Keratinocyte (primary cell): ENCODE results near the gene KCNQ1OT1. TPM values are rescaled to one million over a fixed set of nuclear protein-coding genes. Genes with fewer than 3 reads are reported as not detected.

Experiments
- DNase-seq: peaks from one replicate; pipeline ENCODE4 v3.0.0-alpha.2; 2011; ENCODE audit warnings: low read depth, missing footprints, low spot score
- FAIRE-seq: peaks from 2 replicates; lab custom pipeline; 2011; peaks lifted over from hg19 to GRCh38; lab: Jason Lieb, UNC
- H2AFZ ChIP-seq: 2 replicates; pipeline ENCODE4 v1.6.0; 2012; ENCODE audit warnings: low read length, control low read depth, inconsistent platforms; ENCODE audit not compliant: control insufficient read depth
- H3K27ac ChIP-seq: 2 replicates; pipeline ENCODE4 v1.5.1; 2011; ENCODE audit warnings: low read length; ENCODE audit not compliant: control insufficient read depth, insufficient read depth
- H3K27me3 ChIP-seq: 3 replicates; pipeline ENCODE4 v1.6.0; 2011; ENCODE audit warnings: low read length; ENCODE audit not compliant: control insufficient read depth, insufficient read depth; ENCODE audit errors: extremely low read depth
- H3K36me3 ChIP-seq, 2 experiments: 2 replicates in 1 of 2; 3 replicates in 1 of 2; pipeline ENCODE4 v1.5.1; 2011; ENCODE audit warnings: low read length in 2 of 2, mild to moderate bottlenecking in 1 of 2; ENCODE audit not compliant: control insufficient read depth in 2 of 2, insufficient read depth in 2 of 2; ENCODE audit errors: extremely low read depth in 1 of 2
- H3K4me1 ChIP-seq: 3 replicates; pipeline ENCODE4 v1.5.1; 2011; ENCODE audit warnings: low read length; ENCODE audit not compliant: control insufficient read depth, insufficient read depth; ENCODE audit errors: extremely low read depth
- H3K4me2 ChIP-seq: 3 replicates; pipeline ENCODE4 v1.6.0; 2011; ENCODE audit warnings: low read depth, low read length; ENCODE audit not compliant: control insufficient read depth, insufficient read depth; ENCODE audit errors: extremely low read depth
- H3K4me3 ChIP-seq, 3 experiments: fragments of 200-600 bp in 1 of 3; sonication (generic) in 1 of 3; 2 replicates in 2 of 3; 3 replicates in 1 of 3; pipeline ENCODE4 v1.5.1; 2011 to 2016; ENCODE audit warnings: low read length in 3 of 3, mild to moderate bottlenecking in 3 of 3, control low read depth in 2 of 3, inconsistent platforms in 1 of 3, low read depth in 1 of 3, mixed read lengths in 1 of 3, mixed run types in 1 of 3, moderate library complexity in 1 of 3; ENCODE audit not compliant: control insufficient read depth in 2 of 3, insufficient read depth in 2 of 3; ENCODE audit errors: extremely low read depth in 1 of 3
- H3K79me2 ChIP-seq: 2 replicates; pipeline ENCODE4 v1.6.0; 2012; ENCODE audit warnings: low read length; ENCODE audit not compliant: control insufficient read depth, insufficient read depth
- H3K9ac ChIP-seq: 3 replicates; pipeline ENCODE4 v1.6.0; 2011; ENCODE audit warnings: low read length; ENCODE audit not compliant: control insufficient read depth, insufficient read depth; ENCODE audit errors: extremely low read depth
- H3K9me1 ChIP-seq: 3 replicates; pipeline ENCODE4 v1.6.0; 2011; ENCODE audit warnings: low read length; ENCODE audit not compliant: control insufficient read depth, insufficient read depth; ENCODE audit errors: extremely low read depth
- H3K9me3 ChIP-seq: 2 replicates; pipeline ENCODE4 v1.5.1; 2012; ENCODE audit warnings: low read depth, low read length; ENCODE audit not compliant: control insufficient read depth
- H4K20me1 ChIP-seq: 3 replicates; pipeline ENCODE4 v1.6.0; 2011; ENCODE audit warnings: low read length; ENCODE audit not compliant: control insufficient read depth, insufficient read depth; ENCODE audit errors: extremely low read depth
- EZH2 ChIP-seq: IDR thresholded peaks from one replicate; pipeline ENCODE4 v1.6.1; 2012; ENCODE audit warnings: inconsistent platforms, mild to moderate bottlenecking, low read length, moderate library complexity
- dilution Hi-C: fragments of 300-500 bp; cut with MboI; formaldehyde crosslinking; loops from one replicate; pipeline ENCODE4 v1.7.0; 2020; ENCODE audit warnings: low sequenced_read_pairs; ENCODE audit not compliant: extremely low pct_ligation_motif_present
- polyA plus RNA-seq, 5 experiments: library from polyadenylated mRNA; depleted of rRNA in 3 of 5; stranded (reverse) in 3 of 5; stranded (forward) in 1 of 5; unstranded in 1 of 5; fragments of >200 nt; gene quantifications; 1 replicate in 1 of 5; 2 replicates in 3 of 5; 3 replicates in 1 of 5; pipeline versions ENCODE4 v1.2.1 to v1.2.3, GENCODE V29; 2011 to 2012; ENCODE audit warnings: missing spikeins in 2 of 5, low read depth in 1 of 5, low replicate concordance in 1 of 5
- TF ChIP-seq, protein P1 (sequence below), 3 experiments: IDR thresholded peaks in 1 of 3; conservative IDR thresholded peaks in 1 of 3; optimal IDR thresholded peaks in 1 of 3; 2 replicates in 2 of 3; 3 replicates in 1 of 3; pipeline versions ENCODE3 to v1.5.1; 2011; ENCODE audit warnings: low read length in 3 of 3, mild to moderate bottlenecking in 3 of 3, moderate library complexity in 2 of 3, control low read depth in 1 of 3, inconsistent platforms in 1 of 3; ENCODE audit not compliant: insufficient read depth in 2 of 3; ENCODE audit errors: extremely low read depth in 1 of 3

Gene KCNQ1OT1
- polyA plus RNA-seq, 1 donor (not counting 4 experiments of a cell fraction or from before 2014, with no cell fraction given), result 0.07 TPM

DNA sequence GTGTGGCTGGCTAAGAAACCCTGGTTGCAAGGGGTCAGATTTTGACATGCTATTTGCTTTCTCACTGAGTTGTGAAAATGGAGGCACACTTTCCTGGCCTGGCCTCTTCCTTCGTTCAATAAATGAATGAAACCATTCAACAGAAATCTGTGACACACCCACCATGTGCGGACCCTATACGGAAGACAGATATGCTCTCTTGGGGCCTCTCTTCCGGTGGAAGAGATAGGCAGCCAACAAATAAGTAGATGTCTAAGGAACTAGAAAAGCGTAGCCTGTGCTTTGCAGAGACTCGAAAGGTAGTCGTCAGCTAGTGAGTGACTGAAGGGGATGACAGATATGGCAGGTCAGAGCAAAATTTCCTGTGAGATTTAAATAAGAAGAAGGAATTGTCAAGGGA is 5.3 kb downstream of the KCNQ1OT1 start:
- H3K36me3 ChIP-seq, result no peaks in the 10 kb centered on the region
- H3K4me2 ChIP-seq, result no peak overlapping the region
- H3K9me3 ChIP-seq, result no peaks in the 10 kb centered on the region
- H3K4me1 ChIP-seq, result peaks cover 7% of the 10 kb centered on the region
- DNase-seq (no peak), FAIRE-seq (no peak)
- H2AFZ ChIP-seq, result no peak overlapping the region
- peaks cover 31% of the 10 kb centered on the region for H3K79me2 ChIP-seq
- no peaks in the 10 kb centered on the region for H3K9me1 ChIP-seq
- no peak for TF ChIP-seq EZH2
- TF ChIP-seq, protein P1, sequence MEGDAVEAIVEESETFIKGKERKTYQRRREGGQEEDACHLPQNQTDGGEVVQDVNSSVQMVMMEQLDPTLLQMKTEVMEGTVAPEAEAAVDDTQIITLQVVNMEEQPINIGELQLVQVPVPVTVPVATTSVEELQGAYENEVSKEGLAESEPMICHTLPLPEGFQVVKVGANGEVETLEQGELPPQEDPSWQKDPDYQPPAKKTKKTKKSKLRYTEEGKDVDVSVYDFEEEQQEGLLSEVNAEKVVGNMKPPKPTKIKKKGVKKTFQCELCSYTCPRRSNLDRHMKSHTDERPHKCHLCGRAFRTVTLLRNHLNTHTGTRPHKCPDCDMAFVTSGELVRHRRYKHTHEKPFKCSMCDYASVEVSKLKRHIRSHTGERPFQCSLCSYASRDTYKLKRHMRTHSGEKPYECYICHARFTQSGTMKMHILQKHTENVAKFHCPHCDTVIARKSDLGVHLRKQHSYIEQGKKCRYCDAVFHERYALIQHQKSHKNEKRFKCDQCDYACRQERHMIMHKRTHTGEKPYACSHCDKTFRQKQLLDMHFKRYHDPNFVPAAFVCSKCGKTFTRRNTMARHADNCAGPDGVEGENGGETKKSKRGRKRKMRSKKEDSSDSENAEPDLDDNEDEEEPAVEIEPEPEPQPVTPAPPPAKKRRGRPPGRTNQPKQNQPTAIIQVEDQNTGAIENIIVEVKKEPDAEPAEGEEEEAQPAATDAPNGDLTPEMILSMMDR (optimal IDR thresholded peaks at IDR 0.05 in 1 of 3, IDR thresholded peaks at IDR 0.05 in 1 of 3, conservative IDR thresholded peaks at IDR 0.05 in 1 of 3; ENCODE audit: extremely low read depth in 1 of 3, insufficient read depth in 2 of 3, low read length in 3 of 3), result no peak
- dilution Hi-C loops, result no loop called here
- no peak overlapping the region for H3K9ac ChIP-seq
- no peaks in the 10 kb centered on the region for H3K27me3 ChIP-seq
- no peak overlapping the region for H3K27ac ChIP-seq
- no peaks in the 10 kb centered on the region for H4K20me1 ChIP-seq
- H3K4me3 ChIP-seq, result no peak overlapping the region

DNA sequence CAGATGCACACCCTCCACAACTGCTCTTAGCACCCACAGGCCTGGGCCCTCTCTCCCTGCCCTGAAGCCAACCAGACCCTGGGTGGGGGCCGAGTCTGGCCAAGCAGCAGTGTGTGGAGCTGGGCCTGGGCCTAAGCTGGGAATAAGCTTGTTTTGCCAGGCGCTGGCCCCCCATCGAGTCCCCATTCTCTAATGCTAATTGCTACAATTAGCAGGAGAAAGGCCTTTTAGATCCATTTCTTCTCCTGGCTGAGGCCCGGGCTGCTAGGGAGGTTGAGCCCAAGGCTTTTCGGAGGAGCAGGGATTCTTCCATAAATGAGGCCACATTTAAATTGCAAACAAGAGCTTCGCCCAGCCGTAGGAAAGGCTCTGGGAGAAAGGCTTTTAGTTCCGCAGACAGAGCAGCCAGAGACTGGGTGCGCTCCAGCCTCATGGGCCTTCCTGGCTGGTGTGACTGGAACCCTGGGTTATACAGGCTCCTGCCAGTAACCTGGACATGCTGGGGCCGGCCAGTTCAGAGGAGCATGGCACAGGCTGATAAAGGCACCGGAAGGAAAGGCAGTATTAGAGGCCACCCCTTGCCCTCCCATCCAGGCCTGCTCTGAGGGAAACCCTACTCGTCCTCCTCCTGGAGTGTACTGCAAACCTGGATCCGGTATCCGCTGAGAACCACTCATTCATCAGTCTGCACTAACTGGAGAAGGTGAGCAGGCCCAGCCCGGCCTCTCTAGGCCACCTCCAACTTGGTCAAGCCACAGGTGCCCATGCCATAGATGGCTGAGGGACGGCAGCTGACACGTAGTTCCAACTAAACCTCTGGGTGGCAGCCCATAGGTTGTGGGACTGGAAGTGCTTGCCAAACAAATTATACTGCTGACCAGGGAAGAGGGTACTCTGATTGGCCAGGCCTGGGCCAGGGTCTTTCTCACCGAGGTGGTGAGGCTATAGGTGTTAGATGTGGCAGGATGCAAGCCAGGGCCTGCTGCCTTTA is 6.2 kb downstream of the KCNQ1OT1 start:
- Histone ChIP-seq H3K4me2 (no peak overlapping the region), H4K20me1 (no peaks in the 10 kb centered on the region), H3K9me3 (no peaks in the 10 kb centered on the region), H3K79me2 (peaks cover 24% of the 10 kb centered on the region), H3K4me1 (peaks cover 7% of the 10 kb centered on the region), H3K9me1 (no peaks in the 10 kb centered on the region), H2AFZ (no peak overlapping the region), H3K9ac (no peak overlapping the region), H3K36me3 (no peaks in the 10 kb centered on the region), H3K4me3 (no peak overlapping the region), H3K27me3 (no peaks in the 10 kb centered on the region), H3K27ac (no peak overlapping the region)
- dilution Hi-C loops, result no loop called here
- TF ChIP-seq, protein P1 (optimal IDR thresholded peaks at IDR 0.05 in 1 of 3, IDR thresholded peaks at IDR 0.05 in 1 of 3, conservative IDR thresholded peaks at IDR 0.05 in 1 of 3; ENCODE audit: extremely low read depth in 1 of 3, insufficient read depth in 2 of 3, low read length in 3 of 3), result no peak
- TF ChIP-seq EZH2, result no peak
- DNase-seq (no peak), FAIRE-seq (no peak)
